KMS-11 (cell line): Measurements from ENCODE around the gene CCDC152.

Source experiments
- H2AFZ ChIP-seq: fragments of 200-600 bp; sonication (generic); 2 replicates; pipeline ENCODE4 v1.6.1; 2016; ENCODE audit warnings: antibody characterized with exemption, mixed run types, low read depth
- H3K27ac ChIP-seq: fragments of 200-600 bp; sonication (generic); 2 replicates; pipeline ENCODE4 v1.6.1; 2016; ENCODE audit warnings: mild to moderate bottlenecking, mixed run types
- H3K27me3 ChIP-seq: fragments of 200-600 bp; sonication (generic); 2 replicates; pipeline ENCODE4 v1.6.1; 2017; ENCODE audit warnings: mild to moderate bottlenecking, low read depth, mixed run types, moderate library complexity; ENCODE audit not compliant: insufficient read depth
- H3K36me3 ChIP-seq: fragments of 200-600 bp; sonication (generic); 2 replicates; pipeline ENCODE4 v1.6.1; 2017; ENCODE audit warnings: mild to moderate bottlenecking, mixed run types; ENCODE audit not compliant: insufficient read depth
- H3K4me1 ChIP-seq: fragments of 200-600 bp; sonication (generic); 2 replicates; pipeline ENCODE4 v1.6.1; 2016; ENCODE audit warnings: mild to moderate bottlenecking, low read depth, mixed run types; ENCODE audit not compliant: poor library complexity, severe bottlenecking
- H3K4me2 ChIP-seq: fragments of 200-600 bp; sonication (generic); 2 replicates; pipeline ENCODE4 v1.7.0; 2016; ENCODE audit warnings: mild to moderate bottlenecking, mixed run types
- H3K4me3 ChIP-seq: fragments of 200-600 bp; sonication (generic); IDR thresholded peaks from 2 replicates; pipeline ENCODE4 v1.6.1; 2017; ENCODE audit warnings: low read depth, low read length, mixed read lengths; ENCODE audit not compliant: insufficient read depth
- H3K79me2 ChIP-seq: fragments of 200-600 bp; sonication (generic); 2 replicates; pipeline ENCODE4 v1.6.1; 2016; ENCODE audit warnings: low read depth, mixed run types; ENCODE audit not compliant: insufficient read depth
- H3K9ac ChIP-seq: fragments of 200-600 bp; sonication (generic); 2 replicates; pipeline ENCODE4 v1.6.1; 2016; ENCODE audit warnings: mild to moderate bottlenecking, mixed run types
- H4K20me1 ChIP-seq: fragments of 200-600 bp; sonication (generic); 2 replicates; pipeline ENCODE4 v1.6.1; 2016; ENCODE audit warnings: mild to moderate bottlenecking, mixed run types; ENCODE audit not compliant: insufficient read depth
- CTCF ChIP-seq: fragments of 200-600 bp; sonication (generic); conservative IDR thresholded peaks from 2 replicates; pipeline ENCODE4 v1.6.1; 2017; ENCODE audit warnings: low read depth, mild to moderate bottlenecking, antibody characterized with exemption, low read length, moderate library complexity, mixed read lengths

The CCDC152 gene

DNA sequence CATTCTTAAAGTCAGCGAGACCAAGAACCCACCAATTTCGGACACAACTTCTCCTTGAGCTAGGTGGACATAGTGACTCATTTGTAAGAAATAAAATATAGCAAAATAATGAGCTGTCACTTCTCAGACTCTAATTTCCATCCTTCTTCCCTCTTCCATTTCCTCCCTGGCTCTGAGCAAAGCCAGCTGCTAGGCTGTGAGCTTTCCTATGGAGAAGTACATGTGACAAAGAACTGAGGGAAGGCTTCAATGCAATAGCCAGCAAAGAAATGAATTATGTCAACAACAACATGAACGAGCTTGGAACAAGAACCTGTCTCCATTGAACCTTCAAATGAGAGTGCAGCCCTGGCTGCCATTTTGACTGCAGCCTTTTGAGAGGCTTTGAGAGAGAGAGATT, 81.0 kb downstream of the CCDC152 start:
- H3K27me3 ChIP-seq, result no peaks in the 10 kb centered on the region
- no peak overlapping the region for H2AFZ ChIP-seq
- no peaks in the 10 kb centered on the region for H3K36me3 ChIP-seq
- H3K4me1 ChIP-seq, result peaks cover 25% of the 10 kb centered on the region
- no peak overlapping the region for H3K27ac ChIP-seq
- no peak overlapping the region for H3K4me3 ChIP-seq
- H4K20me1 ChIP-seq, result no peaks in the 10 kb centered on the region
- H3K79me2 ChIP-seq, result no peaks in the 10 kb centered on the region
- no peak for TF ChIP-seq CTCF
- H3K4me2 ChIP-seq, result no peak overlapping the region
- no peak overlapping the region for H3K9ac ChIP-seq

GRCh38 chr5:42839196-42839595, 82.6 kb downstream of the CCDC152 start:
- H3K9ac ChIP-seq, result no peak overlapping the region
- no peak overlapping the region for H3K27ac ChIP-seq
- H3K4me3 ChIP-seq, result no peak overlapping the region
- H3K4me2 ChIP-seq, result 0 out of 2 replicates have a peak overlapping the region, but pooled peaks have one; percentile 81
- no peak for TF ChIP-seq CTCF
- no peaks in the 10 kb centered on the region for H4K20me1 ChIP-seq
- no peaks in the 10 kb centered on the region for H3K79me2 ChIP-seq
- no peak overlapping the region for H2AFZ ChIP-seq
- H3K27me3 ChIP-seq, result no peaks in the 10 kb centered on the region
- peaks cover 25% of the 10 kb centered on the region for H3K4me1 ChIP-seq
- H3K36me3 ChIP-seq, result no peaks in the 10 kb centered on the region

- H3K9ac ChIP-seq, result peak overlapping the region; percentile 8; the same call in 1 of the 2 replicates
- H3K4me1 ChIP-seq, result peaks cover 25% of the 10 kb centered on the region
- no peak for TF ChIP-seq CTCF
- no peaks in the 10 kb centered on the region for H3K36me3 ChIP-seq
- H3K4me2 ChIP-seq, result peak overlapping the region; percentile 81
- no peaks in the 10 kb centered on the region for H4K20me1 ChIP-seq
- peak overlapping the region; percentile 79 for H2AFZ ChIP-seq
- H3K4me3 ChIP-seq, result no peak overlapping the region
- H3K27me3 ChIP-seq, result no peaks in the 10 kb centered on the region
- no peaks in the 10 kb centered on the region for H3K79me2 ChIP-seq
- H3K27ac ChIP-seq, result peak overlapping the region; percentile 69
These were observed 83.7 kb downstream of the CCDC152 start for GRCh38 chr5:42840269-42840668.

DNA sequence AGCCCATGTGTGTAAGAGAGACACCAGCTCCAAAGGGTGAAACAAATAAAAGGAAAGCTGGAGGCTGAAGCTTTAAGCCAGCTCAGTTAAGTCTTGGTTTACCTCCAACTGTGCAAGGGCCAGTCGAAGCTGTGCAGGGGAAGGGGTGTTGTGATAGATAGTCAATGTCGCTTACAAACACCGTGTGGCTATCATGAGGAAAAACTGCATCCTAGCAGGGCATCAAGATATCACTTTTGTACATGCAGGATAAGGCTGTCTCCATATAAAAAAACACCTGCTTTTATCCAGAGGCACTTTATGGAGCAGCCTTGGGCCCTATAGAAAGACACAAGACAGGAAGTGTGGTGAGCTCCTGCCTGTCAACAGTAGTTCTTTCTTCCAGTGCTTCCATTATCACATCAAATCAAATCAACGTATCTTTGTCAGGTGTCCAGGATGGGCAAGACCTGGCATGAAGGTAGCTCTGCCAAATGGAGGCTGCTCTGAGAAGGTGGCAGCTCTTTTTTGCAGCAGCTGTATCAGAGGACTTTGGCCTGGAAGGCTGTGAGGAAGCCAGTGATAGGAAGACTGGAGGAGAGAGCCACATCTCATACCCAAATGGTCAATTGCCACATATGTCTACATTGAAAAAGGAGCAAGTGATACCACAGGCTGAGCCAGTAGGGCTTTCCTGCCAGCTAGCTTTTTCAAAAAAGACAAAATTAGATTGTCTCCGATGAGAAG, 84.4 kb downstream of the CCDC152 start:
- peaks cover 25% of the 10 kb centered on the region for H3K4me1 ChIP-seq
- peak overlapping the region; percentile 79 for H2AFZ ChIP-seq
- H3K36me3 ChIP-seq, result no peaks in the 10 kb centered on the region
- no peaks in the 10 kb centered on the region for H3K27me3 ChIP-seq
- no peak overlapping the region for H3K4me3 ChIP-seq
- no peaks in the 10 kb centered on the region for H3K79me2 ChIP-seq
- peak overlapping the region; percentile 81 for H3K4me2 ChIP-seq
- H3K9ac ChIP-seq, result peak overlapping the region; percentile 8; the same call in 1 of the 2 replicates
- no peak for TF ChIP-seq CTCF
- H3K27ac ChIP-seq, result peak overlapping the region; percentile 69
- no peaks in the 10 kb centered on the region for H4K20me1 ChIP-seq
